Measurements from ENCODE around the gene DSN1.

DSN1 gene

GRCh38 chr20:36775826-36776225 lies 2.3 kb upstream of the DSN1 start:
- DNase-seq (ENCODE audit: insufficient read length, low spot score) (no peak), FAIRE-seq (no peak)
- TF ChIP-seq, protein P1, sequence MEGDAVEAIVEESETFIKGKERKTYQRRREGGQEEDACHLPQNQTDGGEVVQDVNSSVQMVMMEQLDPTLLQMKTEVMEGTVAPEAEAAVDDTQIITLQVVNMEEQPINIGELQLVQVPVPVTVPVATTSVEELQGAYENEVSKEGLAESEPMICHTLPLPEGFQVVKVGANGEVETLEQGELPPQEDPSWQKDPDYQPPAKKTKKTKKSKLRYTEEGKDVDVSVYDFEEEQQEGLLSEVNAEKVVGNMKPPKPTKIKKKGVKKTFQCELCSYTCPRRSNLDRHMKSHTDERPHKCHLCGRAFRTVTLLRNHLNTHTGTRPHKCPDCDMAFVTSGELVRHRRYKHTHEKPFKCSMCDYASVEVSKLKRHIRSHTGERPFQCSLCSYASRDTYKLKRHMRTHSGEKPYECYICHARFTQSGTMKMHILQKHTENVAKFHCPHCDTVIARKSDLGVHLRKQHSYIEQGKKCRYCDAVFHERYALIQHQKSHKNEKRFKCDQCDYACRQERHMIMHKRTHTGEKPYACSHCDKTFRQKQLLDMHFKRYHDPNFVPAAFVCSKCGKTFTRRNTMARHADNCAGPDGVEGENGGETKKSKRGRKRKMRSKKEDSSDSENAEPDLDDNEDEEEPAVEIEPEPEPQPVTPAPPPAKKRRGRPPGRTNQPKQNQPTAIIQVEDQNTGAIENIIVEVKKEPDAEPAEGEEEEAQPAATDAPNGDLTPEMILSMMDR (IDR thresholded peaks at IDR 0.05; ENCODE audit: insufficient read depth, missing control alignments), result no peak

GRCh38 chr20:36775196-36775595 lies 1.6 kb upstream of the DSN1 start:
- DNase-seq (ENCODE audit: insufficient read length, low spot score), result no peak
- TF ChIP-seq, protein P1 (IDR thresholded peaks at IDR 0.05; ENCODE audit: insufficient read depth, missing control alignments), result no peak
- FAIRE-seq, result no peak

DNA sequence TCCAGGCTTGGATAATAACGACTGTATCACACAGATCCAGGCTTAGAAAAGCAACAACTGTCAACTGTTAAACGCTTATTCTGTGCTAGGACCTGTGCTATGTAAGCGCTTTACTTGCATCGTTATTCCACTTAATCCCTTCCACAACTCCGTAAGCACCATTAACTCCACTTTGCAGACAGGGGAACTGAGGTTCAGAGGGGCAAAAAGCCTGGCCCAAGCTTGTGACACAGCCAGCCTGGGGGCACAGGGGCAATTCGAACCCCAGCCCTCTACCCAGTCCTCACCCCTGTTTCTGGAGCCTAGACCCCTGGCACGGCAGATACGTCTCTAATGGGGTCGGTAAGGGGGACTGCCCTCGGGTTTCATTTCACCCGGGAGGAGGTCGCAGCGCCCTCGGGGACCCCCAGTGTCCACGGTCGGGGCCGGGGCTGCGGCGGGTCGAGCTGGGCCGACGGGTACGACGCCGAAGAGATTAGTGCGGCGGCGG lies 411 bp downstream of the DSN1 start:
- FAIRE-seq (no peak), DNase-seq (ENCODE audit: insufficient read length, low spot score) (no peak)
- TF ChIP-seq, protein P1 (IDR thresholded peaks at IDR 0.05; ENCODE audit: insufficient read depth, missing control alignments), result no peak

DNA sequence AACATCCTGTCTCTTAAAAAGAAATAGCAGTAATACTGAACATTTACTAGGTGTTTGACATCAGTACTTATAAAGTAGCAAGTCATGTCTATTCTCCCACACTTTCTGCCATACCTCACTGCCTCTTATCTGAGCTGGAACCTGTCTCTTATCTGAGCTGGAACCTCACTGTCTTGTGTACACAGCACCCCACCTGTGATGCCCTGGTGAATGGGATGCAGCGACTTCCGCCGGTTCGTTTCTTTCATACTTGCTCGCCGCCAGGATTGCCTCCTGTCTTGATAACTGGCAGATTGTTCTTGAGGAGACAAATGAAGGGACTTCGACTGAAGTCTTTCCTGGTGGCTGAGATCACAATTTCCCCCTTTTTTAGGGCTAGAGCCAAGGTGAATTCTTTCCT lies 2.9 kb downstream of the DSN1 start:
- no peak for FAIRE-seq
- DNase-seq (ENCODE audit: insufficient read length, low spot score), result no peak
- TF ChIP-seq, protein P1 (IDR thresholded peaks at IDR 0.05; ENCODE audit: insufficient read depth, missing control alignments), result no peak

- DNase-seq (ENCODE audit: insufficient read length, low spot score) (no peak), FAIRE-seq (no peak)
These were observed 4.7 kb downstream of the DSN1 start for GRCh38 chr20:36768768-36769430.

GRCh38 chr20:36761125-36761524 lies 12.4 kb downstream of the DSN1 start:
- FAIRE-seq, result no peak

More at GRCh38 chr20:36768768-36769430, 4.7 kb downstream of the DSN1 start:
- TF ChIP-seq, protein P1 (IDR thresholded peaks at IDR 0.05; ENCODE audit: insufficient read depth, missing control alignments), result no peak

DNA sequence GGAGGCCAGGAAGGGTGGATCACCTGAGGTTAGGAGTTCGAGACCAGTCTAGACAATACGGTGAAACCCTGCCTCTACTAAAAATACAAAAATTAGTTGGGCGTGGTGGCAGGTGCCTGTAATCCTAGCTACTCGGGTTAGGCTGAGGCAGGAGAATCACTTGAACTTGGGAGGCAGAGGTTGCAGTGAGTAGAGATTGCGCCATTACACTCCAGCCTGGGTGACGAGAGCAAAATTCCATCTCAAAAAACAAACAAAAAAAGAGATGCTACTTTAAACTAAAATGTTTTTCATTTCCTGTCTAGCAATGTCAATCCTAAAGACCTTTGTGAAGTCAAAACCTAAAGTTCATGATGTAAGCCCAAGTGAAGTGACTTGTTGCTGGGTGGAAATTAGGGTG lies 12.9 kb downstream of the DSN1 start:
- FAIRE-seq (no peak), DNase-seq (ENCODE audit: insufficient read length, low spot score) (no peak)
- TF ChIP-seq, protein P1 (IDR thresholded peaks at IDR 0.05; ENCODE audit: insufficient read depth, missing control alignments), result no peak

More at GRCh38 chr20:36761125-36761524, 12.4 kb downstream of the DSN1 start:
- TF ChIP-seq, protein P1 (IDR thresholded peaks at IDR 0.05; ENCODE audit: insufficient read depth, missing control alignments), result no peak
- DNase-seq (ENCODE audit: insufficient read length, low spot score), result no peak
